ENCODE measurements around the gene ARHGAP23. TPM values are rescaled to one million over a fixed set of nuclear protein-coding genes. Genes with fewer than 3 reads are reported as not detected.

Gene ARHGAP23
- polyA plus RNA-seq, 1 donor, result 23.6 TPM

DNA sequence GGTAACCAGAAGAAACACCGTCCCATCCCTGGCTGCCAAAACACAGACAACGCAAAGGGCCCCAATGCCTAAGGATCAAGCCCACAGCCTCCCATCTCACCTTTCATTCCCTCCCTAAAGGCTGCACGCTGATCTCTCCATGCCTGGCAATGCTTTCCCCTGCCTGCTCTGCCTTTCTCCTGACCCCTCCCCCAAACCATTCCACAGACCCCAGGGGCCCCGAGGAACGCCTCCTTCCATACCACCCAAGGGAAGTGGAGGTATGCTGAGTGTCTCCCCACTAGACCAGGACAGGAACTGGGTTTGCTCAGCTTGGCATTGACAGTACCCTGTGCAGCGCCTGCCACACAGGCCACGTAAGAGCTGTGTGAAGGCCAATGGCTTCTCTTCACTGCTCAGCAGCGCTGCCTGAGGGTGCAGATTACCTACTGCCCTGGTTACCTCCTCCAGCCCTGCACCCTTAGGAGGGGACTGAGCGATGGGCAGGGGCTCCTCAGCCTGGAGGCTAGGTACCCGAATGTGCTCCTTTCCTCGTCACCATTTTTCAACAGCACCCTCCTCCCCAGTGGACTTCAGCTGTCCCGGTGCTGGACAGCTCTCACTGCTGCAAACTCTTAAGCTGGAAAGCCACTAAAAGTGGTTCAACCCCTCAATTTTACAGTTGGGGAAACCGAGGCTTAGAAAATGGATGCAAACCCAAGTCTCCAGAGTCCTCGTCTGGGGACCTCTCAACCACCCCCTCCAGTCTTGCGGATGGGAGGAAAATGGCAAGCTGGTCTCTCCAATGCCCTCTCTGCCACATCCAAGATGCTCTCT, 132.4 kb downstream of the ARHGAP23 start:
- Histone ChIP-seq H3K9me3 (ENCODE audit: control insufficient read depth, low read depth, low read length) (peaks cover 6% of the 10 kb centered on the region), H3K4me3 (ENCODE audit: low read length) (no peak overlapping the region), H3K27me3 (ENCODE audit: control insufficient read depth, insufficient read depth, low read length) (peaks cover 71% of the 10 kb centered on the region), H3K36me3 (ENCODE audit: control insufficient read depth, insufficient read depth, low read length) (no peaks in the 10 kb centered on the region), H3K4me1 (ENCODE audit: control insufficient read depth, insufficient read depth, low read length) (peaks cover 23% of the 10 kb centered on the region), H3K27ac (ENCODE audit: low read length) (no peak overlapping the region)
- DNase-seq, result no peak
- WGBS (ENCODE audit: insufficient coverage, low lambda C conversion rate), result no CpG with 5 or more reads among the region's 15 CpGs

DNA sequence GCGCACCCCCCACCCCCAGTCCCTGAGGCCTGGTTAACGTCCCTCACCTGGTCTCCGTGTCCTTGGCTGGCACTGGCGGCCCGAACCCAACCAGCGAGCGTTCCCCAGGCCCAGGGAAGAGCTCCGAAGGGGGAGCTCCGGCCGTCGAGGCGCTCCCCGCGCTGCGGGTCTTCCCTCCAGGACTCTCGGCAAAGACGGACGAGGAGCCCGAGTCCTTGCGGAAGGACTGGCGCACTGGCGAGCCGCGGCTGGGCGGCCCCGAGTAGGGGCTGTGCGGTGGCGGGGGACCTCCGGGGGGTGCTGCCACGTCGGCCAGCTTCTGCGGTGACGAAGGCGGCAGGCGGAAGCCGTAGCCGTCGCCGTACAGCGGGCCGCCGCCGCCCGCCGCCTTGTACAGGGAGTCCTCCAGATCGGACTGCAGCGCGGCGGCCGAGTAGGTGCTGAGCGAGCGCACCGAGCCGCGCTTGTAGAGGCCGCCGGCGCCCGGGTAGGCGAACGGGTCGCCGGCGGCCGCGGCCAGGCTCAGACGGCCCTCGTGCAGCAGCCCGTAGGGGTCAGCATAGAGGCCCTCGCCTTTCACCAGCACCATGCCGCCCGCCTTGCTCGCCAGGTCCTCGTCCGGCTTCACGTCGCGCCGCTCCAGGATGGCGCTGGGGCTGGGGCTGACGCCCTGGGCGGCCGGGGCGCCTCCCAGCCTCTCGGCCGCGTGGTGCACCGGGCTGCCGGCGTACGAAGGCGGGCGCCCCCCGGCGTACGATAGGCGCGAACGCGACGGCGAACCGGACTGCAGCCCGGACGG, 133.4 kb downstream of the ARHGAP23 start:
- Histone ChIP-seq H3K27me3 (ENCODE audit: control insufficient read depth, insufficient read depth, low read length) (peaks cover 80% of the 10 kb centered on the region), H3K4me1 (ENCODE audit: control insufficient read depth, insufficient read depth, low read length) (peaks cover 23% of the 10 kb centered on the region), H3K36me3 (ENCODE audit: control insufficient read depth, insufficient read depth, low read length) (no peaks in the 10 kb centered on the region), H3K27ac (ENCODE audit: low read length) (no peak overlapping the region), H3K4me3 (ENCODE audit: low read length) (no peak overlapping the region), H3K9me3 (ENCODE audit: control insufficient read depth, low read depth, low read length) (peaks cover 6% of the 10 kb centered on the region)
- WGBS (ENCODE audit: insufficient coverage, low lambda C conversion rate), result no CpG with 5 or more reads among the region's 105 CpGs
- no peak for DNase-seq

Other genes starting within 250 kb of the ARHGAP23 start
- gene TBC1D3, start 235.9 kb upstream of the ARHGAP23 start, polyA plus RNA-seq, result not detected
- gene MRPL45, start 131.3 kb upstream of the ARHGAP23 start, polyA plus RNA-seq, result 54.9 TPM
- 1.4 TPM for gene GPR179, start 84.5 kb upstream of the ARHGAP23 start, polyA plus RNA-seq
- 12.4 TPM for gene SOCS7, start 76.6 kb upstream of the ARHGAP23 start, polyA plus RNA-seq
- 7.6 TPM for gene SRCIN1, start 177.5 kb downstream of the ARHGAP23 start, polyA plus RNA-seq
- 0.57 TPM for gene EPOP, start 246.5 kb downstream of the ARHGAP23 start, polyA plus RNA-seq